Muscle of leg (tissue), 11 donors: ENCODE data around the gene CDADC1. TPM values are rescaled to one million over a fixed set of nuclear protein-coding genes. Genes with fewer than 3 reads are reported as not detected.

Experiments
- DNase-seq: peaks from one replicate; pipeline ENCODE4 v3.0.0; 2013
- H3K27ac ChIP-seq: one replicate; pipeline ENCODE4 v1.5.1; 2013; ENCODE audit warnings: mild to moderate bottlenecking, low read length, control low read depth
- H3K27me3 ChIP-seq: one replicate; pipeline ENCODE4 v1.6.1; 2013; ENCODE audit warnings: low read length; ENCODE audit not compliant: control insufficient read depth, insufficient read depth
- H3K36me3 ChIP-seq: one replicate; pipeline ENCODE4 v1.6.1; 2013; ENCODE audit warnings: low read length; ENCODE audit not compliant: control insufficient read depth, insufficient read depth
- H3K4me1 ChIP-seq: one replicate; pipeline ENCODE4 v1.6.1; 2013; ENCODE audit warnings: low read length; ENCODE audit not compliant: control insufficient read depth, insufficient read depth
- H3K4me3 ChIP-seq: one replicate; pipeline ENCODE4 v1.5.1; 2013; ENCODE audit warnings: low read length, control low read depth
- H3K9me3 ChIP-seq: replicated peaks from 2 replicates; pipeline ENCODE4 v1.6.1; 2013; ENCODE audit warnings: low read depth, low read length; ENCODE audit not compliant: control insufficient read depth
- WGBS: methylation state at CpG from one replicate; pipeline ENCODE4 v1.1.5; 2013; ENCODE audit warnings: missing lambda C conversion rate; ENCODE audit not compliant: insufficient coverage; 5-methylcytosine and 5-hydroxymethylcytosine counted together
- polyA plus RNA-seq, 8 donors: library from polyadenylated mRNA; unstranded; fragments of 120-200 nt; gene quantifications; one replicate each; pipeline versions ENCODE4 v1.2.1 to v1.2.3, GENCODE V29; 2013; ENCODE audit warnings: inconsistent platforms in 1 of 8, low replicate concordance in 1 of 8; ENCODE audit not compliant: insufficient read length in 8 of 8, insufficient read depth in 1 of 8
- total RNA-seq: library from RNA; stranded (reverse); fragments of 120-200 nt; gene quantifications from one replicate; pipeline ENCODE4 v1.2.4, GENCODE V29; 2013

Gene CDADC1
- total and polyA plus RNA-seq, 9 donors: 6.3 to 12.3 (median 8.9) TPM

DNA sequence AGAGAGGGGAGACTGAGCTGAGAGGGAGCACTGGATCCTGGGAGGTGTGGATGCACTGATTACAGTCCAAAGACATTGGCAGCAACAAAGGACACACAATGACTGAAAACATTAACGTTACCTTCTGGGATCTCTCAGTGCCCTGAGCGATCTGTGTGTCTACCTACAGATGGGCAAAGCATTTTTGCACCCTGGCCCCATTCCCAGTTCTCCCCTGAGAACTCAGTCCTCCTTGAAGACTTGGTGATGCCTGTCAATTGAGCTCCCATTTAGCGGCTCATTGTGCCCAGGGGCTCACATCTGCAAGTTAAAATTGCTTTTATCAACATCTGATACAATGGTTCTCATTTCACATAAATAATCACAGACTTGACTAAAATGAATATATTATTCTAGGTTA lies 62.5 kb downstream of the CDADC1 start:
- Histone ChIP-seq H3K36me3 (no peaks in the 10 kb centered on the region), H3K27ac (no peak overlapping the region), H3K9me3 (no peaks in the 10 kb centered on the region), H3K4me3 (no peak overlapping the region), H3K4me1 (peaks cover 30% of the 10 kb centered on the region), H3K27me3 (no peaks in the 10 kb centered on the region)
- 84% methylated on average over 2 of the region's 3 CpGs for WGBS
- no peak for DNase-seq

DNA sequence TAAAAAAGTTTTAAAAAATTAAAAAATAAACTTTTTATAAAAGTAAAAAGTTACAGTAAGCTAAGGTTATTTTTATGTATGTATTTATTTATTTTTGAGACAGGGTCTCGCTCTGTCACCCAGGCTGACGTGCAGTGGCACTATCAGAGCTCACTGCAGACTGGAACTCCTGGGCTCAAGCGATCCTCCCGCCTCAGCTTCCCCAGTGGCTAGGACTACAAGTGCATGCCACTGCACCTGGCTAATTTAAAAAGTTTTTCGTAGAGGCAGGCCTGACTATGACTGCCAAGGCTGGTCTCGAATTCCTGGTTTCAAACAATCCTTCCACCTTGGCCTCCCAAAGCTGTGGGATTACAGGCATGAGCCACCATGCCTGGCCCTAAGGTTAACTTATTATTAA lies 64.1 kb downstream of the CDADC1 start:
- Histone ChIP-seq H3K4me1 (peaks cover 18% of the 10 kb centered on the region), H3K9me3 (no peaks in the 10 kb centered on the region), H3K27me3 (no peaks in the 10 kb centered on the region), H3K36me3 (no peaks in the 10 kb centered on the region), H3K27ac (no peak overlapping the region), H3K4me3 (no peak overlapping the region)
- no peak for DNase-seq
- WGBS: 78% methylated on average over 6 of the region's 6 CpGs

DNA sequence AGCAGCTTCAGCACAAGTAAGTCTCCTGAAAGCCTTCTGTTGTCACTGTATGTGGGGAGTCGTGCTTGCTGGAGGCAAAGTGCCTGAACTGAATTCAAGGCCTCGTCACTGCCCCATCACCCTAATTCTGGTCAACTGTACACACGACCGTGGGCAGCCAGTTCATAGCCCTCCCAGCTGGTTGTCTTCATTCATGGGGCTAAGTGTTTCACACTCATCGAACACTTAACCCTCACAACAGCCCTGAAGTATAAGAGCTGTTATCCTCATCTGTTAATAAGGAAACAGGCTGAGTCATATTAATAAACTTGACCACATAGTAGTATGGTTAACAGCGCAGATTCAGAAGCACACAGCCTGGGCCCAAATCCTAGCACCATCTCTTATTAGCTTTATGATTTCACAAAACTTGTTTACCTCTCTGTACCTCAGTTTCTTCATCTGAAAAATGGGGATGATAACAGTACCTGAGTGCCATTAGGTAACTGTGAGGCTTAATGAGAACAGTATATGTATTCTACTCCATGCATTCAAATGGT lies 66.7 kb downstream of the CDADC1 start:
- peaks cover 4% of the 10 kb centered on the region for H3K4me1 ChIP-seq
- DNase-seq: no peak
- H3K36me3 ChIP-seq: no peaks in the 10 kb centered on the region
- H3K27me3 ChIP-seq: no peaks in the 10 kb centered on the region
- no peak overlapping the region for H3K4me3 ChIP-seq
- no peak overlapping the region for H3K27ac ChIP-seq
- 89% methylated on average over 2 of the region's 6 CpGs for WGBS
- no peaks in the 10 kb centered on the region for H3K9me3 ChIP-seq

GRCh38 chr13:49315036-49315565 lies 67.4 kb downstream of the CDADC1 start:
- H3K27ac ChIP-seq: no peak overlapping the region
- DNase-seq: no peak
- no peaks in the 10 kb centered on the region for H3K27me3 ChIP-seq
- no peaks in the 10 kb centered on the region for H3K9me3 ChIP-seq
- H3K4me1 ChIP-seq: peaks cover 4% of the 10 kb centered on the region
- WGBS: 62% methylated on average over 2 of the region's 3 CpGs
- no peaks in the 10 kb centered on the region for H3K36me3 ChIP-seq
- no peak overlapping the region for H3K4me3 ChIP-seq

- H3K27me3 ChIP-seq: no peaks in the 10 kb centered on the region
- no peaks in the 10 kb centered on the region for H3K9me3 ChIP-seq
- peaks cover 4% of the 10 kb centered on the region for H3K4me1 ChIP-seq
- no peak overlapping the region for H3K4me3 ChIP-seq
- no peak for DNase-seq
- H3K27ac ChIP-seq: no peak overlapping the region
- no peaks in the 10 kb centered on the region for H3K36me3 ChIP-seq
- WGBS: no CpG with 5 or more reads among the region's 5 CpGs
Measured at GRCh38 chr13:49315756-49316482, 68.2 kb downstream of the CDADC1 start.

DNA sequence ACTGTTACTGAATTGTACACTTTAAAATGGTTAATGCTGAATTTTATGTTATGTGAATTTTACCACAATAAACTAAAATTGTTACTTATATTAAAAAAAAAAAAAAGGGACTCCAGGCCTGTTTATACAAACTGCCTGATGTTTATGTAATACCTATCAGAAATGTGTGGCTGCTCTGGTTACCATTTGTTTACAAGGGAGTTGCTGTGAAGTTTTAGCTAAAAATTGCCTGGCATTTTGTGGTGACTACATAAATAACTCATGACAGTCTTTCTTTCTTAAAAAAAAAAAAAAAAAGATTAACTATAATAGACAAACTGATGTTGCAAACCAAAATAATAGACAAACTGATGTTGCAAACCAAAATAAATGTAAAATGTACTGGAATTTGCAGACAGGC lies 71.8 kb downstream of the CDADC1 start:
- H3K27ac ChIP-seq: no peak overlapping the region
- H3K4me1 ChIP-seq: no peaks in the 10 kb centered on the region
- no peak for DNase-seq
- no peaks in the 10 kb centered on the region for H3K27me3 ChIP-seq
- H3K4me3 ChIP-seq: no peak overlapping the region
- H3K9me3 ChIP-seq: no peaks in the 10 kb centered on the region
- no peaks in the 10 kb centered on the region for H3K36me3 ChIP-seq

GRCh38 chr13:49319951-49320350 lies 72.2 kb downstream of the CDADC1 start:
- Histone ChIP-seq H3K27me3 (no peaks in the 10 kb centered on the region), H3K9me3 (no peaks in the 10 kb centered on the region), H3K4me3 (no peak overlapping the region), H3K36me3 (no peaks in the 10 kb centered on the region), H3K4me1 (no peaks in the 10 kb centered on the region), H3K27ac (no peak overlapping the region)
- no CpG with 5 or more reads among the region's 2 CpGs for WGBS
- no peak for DNase-seq

DNA sequence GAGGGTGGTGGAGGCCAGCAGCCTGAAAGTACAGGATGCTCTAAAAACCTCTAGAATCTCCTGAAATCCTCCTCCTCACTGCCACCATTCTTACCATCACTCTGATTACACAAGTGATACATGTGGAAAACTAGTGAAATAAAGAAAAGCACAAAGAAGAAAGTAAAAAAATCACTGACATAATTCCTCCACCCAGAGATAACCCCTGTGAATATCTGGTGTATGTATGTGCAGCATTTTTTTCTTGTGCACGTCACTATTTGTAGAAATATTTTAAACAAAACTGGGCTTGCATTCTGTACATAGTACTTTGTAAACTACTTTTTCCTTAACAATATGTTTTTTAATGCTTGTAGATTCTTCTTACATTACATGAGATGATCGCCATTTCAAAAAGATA lies 73.2 kb downstream of the CDADC1 start:
- Histone ChIP-seq H3K4me1 (no peaks in the 10 kb centered on the region), H3K36me3 (no peaks in the 10 kb centered on the region), H3K27me3 (no peaks in the 10 kb centered on the region), H3K9me3 (no peaks in the 10 kb centered on the region), H3K4me3 (no peak overlapping the region), H3K27ac (no peak overlapping the region)
- DNase-seq: no peak
- no CpG with 5 or more reads among the region's 2 CpGs for WGBS

GRCh38 chr13:49322702-49323101 lies 75.0 kb downstream of the CDADC1 start:
- no peaks in the 10 kb centered on the region for H3K27me3 ChIP-seq
- no peak overlapping the region for H3K27ac ChIP-seq

GRCh38 chr13:49323344-49323743 lies 75.6 kb downstream of the CDADC1 start:
- H3K27ac ChIP-seq: no peak overlapping the region
- WGBS: 90% methylated on average over 2 of the region's 7 CpGs
- H3K27me3 ChIP-seq: no peaks in the 10 kb centered on the region
- no peaks in the 10 kb centered on the region for H3K9me3 ChIP-seq
- no peaks in the 10 kb centered on the region for H3K4me1 ChIP-seq
- DNase-seq: no peak
- H3K36me3 ChIP-seq: no peaks in the 10 kb centered on the region
- H3K4me3 ChIP-seq: no peak overlapping the region

More at GRCh38 chr13:49322702-49323101, 75.0 kb downstream of the CDADC1 start:
- H3K36me3 ChIP-seq: no peaks in the 10 kb centered on the region
- H3K4me1 ChIP-seq: no peaks in the 10 kb centered on the region
- H3K4me3 ChIP-seq: no peak overlapping the region
- DNase-seq: no peak
- H3K9me3 ChIP-seq: no peaks in the 10 kb centered on the region
- no CpG with 5 or more reads among the region's 2 CpGs for WGBS
